ENCODE measurements around the gene CXCL1. TPM values are rescaled to one million over a fixed set of nuclear protein-coding genes. Genes with fewer than 3 reads are reported as not detected.

The CXCL1 gene
- total RNA-seq, 1 donor = 134 TPM

- DNase-seq (ENCODE audit: low read depth) = no peak
- no peak for TF ChIP-seq CTCF (IDR thresholded peaks at IDR 0.05; ENCODE audit: insufficient read depth, low read depth, low read length)
- H3K4me3 ChIP-seq (ENCODE audit: low read depth, low read length) = no peak overlapping the region
Observed at GRCh38 chr4:73865431-73866096, 3.6 kb upstream of the CXCL1 start.

GRCh38 chr4:73866246-73866645 is 2.9 kb upstream of the CXCL1 start:
- no peak for DNase-seq (ENCODE audit: low read depth)
- TF ChIP-seq CTCF (IDR thresholded peaks at IDR 0.05; ENCODE audit: insufficient read depth, low read depth, low read length) = no peak
- no peak overlapping the region for H3K4me3 ChIP-seq (ENCODE audit: low read depth, low read length)

DNA sequence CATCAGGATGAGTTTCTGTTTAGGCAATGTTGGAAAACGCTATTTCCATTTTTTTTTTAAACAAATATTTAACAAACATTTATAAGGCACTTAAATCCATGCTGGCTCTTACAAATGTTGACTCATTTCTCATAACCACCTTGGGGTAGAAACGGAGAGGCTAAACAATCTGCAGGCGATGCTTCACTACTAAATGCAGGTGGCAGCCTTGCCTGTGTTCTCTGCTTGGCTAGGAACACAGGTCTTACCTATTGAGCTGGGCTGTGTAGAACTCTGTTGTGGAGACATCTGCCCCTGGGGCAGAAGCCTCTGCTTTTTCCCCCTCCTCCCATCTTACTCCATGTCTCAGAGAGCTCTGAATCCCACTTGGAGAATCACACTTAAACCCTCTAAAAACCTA is 1.4 kb upstream of the CXCL1 start:
- H3K4me3 ChIP-seq (ENCODE audit: low read depth, low read length) = no peak overlapping the region
- TF ChIP-seq CTCF (IDR thresholded peaks at IDR 0.05; ENCODE audit: insufficient read depth, low read depth, low read length) = no peak
- no peak for DNase-seq (ENCODE audit: low read depth)

DNA sequence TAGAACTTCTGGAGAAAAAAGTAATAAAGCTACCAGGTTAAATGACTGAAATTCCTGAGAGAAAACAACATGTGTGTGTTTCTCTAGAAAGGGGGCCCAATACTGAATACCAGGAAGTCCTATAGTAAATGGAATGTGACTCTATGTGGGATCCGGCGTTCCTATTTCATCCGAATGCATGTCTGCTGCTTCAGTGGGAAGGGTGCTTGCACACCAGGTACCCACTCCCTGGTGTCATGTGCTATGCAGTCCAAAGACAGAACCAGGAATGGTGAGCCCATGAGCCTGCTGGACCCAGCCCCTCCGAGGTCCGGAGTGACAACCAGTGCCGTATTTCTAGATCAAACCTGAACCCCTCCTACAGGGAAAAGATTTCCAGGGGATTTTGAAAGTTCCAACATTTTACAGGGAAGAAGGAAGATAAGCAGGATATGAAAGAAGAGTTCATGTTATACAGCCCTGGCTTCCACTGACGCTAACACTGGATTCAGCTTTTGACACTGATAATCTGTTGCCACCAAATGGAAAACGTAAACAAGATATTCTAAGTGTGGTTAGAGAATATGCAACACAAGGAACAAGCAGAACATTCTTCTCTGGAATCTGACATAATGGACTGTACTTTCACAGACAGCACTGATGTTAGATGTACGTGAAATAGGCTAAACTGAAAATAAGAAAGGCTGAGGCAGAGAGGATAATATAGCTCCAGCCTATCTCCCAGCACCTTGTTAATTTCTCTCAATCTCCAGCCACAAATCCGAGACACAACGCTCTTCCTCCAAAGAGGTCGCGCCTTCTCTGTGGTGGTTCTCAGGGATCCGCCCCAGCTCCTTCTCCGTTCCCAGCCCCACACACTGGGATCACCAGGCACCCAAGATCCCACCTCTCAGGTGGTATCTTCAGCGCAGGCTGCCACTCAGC is 725 bp upstream of the CXCL1 start:
- H3K4me3 ChIP-seq (ENCODE audit: low read depth, low read length) = peak overlapping the region; percentile 69
- peak; percentile 60 for DNase-seq (ENCODE audit: low read depth)
- no peak for TF ChIP-seq CTCF (IDR thresholded peaks at IDR 0.05; ENCODE audit: insufficient read depth, low read depth, low read length)

DNA sequence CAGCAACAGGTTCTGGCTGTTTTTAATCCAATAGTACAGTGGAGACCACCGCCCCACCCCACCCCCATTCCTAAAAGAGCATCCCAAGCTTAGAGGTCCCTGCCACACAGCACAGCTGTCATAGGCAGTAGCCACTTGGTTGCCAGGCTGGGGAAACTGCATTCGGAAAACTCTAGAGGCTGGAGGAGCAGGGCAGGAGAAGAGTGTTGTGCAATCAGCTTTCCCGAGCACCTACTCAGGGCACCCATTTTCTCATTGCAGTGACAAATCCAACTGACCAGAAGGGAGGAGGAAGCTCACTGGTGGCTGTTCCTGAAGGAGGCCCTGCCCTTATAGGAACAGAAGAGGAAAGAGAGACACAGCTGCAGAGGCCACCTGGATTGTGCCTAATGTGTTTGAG is 1.1 kb downstream of the CXCL1 start:
- H3K4me3 ChIP-seq (ENCODE audit: low read depth, low read length) = peak overlapping the region; percentile 69
- TF ChIP-seq CTCF (IDR thresholded peaks at IDR 0.05; ENCODE audit: insufficient read depth, low read depth, low read length) = no peak
- DNase-seq (ENCODE audit: low read depth) = no peak

DNA sequence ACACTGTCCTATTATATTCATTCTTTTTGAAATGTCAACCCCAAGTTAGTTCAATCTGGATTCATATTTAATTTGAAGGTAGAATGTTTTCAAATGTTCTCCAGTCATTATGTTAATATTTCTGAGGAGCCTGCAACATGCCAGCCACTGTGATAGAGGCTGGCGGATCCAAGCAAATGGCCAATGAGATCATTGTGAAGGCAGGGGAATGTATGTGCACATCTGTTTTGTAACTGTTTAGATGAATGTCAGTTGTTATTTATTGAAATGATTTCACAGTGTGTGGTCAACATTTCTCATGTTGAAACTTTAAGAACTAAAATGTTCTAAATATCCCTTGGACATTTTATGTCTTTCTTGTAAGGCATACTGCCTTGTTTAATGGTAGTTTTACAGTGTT is 1.6 kb downstream of the CXCL1 start:
- DNase-seq (ENCODE audit: low read depth) = peak; percentile 63
- H3K4me3 ChIP-seq (ENCODE audit: low read depth, low read length) = peak overlapping the region; percentile 69
- no peak for TF ChIP-seq CTCF (IDR thresholded peaks at IDR 0.05; ENCODE audit: insufficient read depth, low read depth, low read length)
